GM20000 (cell line): ENCODE measurements around the gene THYN1.

Experiments
- DNase-seq: peaks from one replicate; pipeline ENCODE4 v3.0.0; 2012; ENCODE audit warnings: low spot score
- TF ChIP-seq, protein P1 (sequence below): IDR thresholded peaks from 2 replicates; pipeline ENCODE4 v1.5.1; 2012; ENCODE audit warnings: mild to moderate bottlenecking, control low read depth; ENCODE audit errors: extremely low read depth, missing control alignments

THYN1 gene

DNA sequence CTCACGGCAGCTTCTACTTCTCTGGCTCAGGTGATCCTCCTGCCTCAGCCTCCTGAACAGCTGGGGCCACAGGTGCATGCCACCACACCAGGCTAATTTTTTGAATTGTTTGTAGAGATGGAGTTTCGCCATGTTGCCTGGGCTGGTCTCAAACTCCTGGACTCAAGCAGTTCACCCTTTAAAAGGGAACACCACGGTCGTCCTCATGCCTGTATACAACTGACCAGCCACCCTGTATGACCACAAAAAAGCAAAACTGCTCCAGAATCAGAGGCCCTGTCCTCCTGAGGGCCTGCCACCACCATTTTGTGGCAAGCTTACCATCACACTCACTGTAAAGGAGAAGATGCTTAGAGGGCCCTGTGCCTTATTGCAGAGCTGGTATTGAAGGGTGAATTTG lies 25.2 kb upstream of the THYN1 start:
- TF ChIP-seq, protein P1, sequence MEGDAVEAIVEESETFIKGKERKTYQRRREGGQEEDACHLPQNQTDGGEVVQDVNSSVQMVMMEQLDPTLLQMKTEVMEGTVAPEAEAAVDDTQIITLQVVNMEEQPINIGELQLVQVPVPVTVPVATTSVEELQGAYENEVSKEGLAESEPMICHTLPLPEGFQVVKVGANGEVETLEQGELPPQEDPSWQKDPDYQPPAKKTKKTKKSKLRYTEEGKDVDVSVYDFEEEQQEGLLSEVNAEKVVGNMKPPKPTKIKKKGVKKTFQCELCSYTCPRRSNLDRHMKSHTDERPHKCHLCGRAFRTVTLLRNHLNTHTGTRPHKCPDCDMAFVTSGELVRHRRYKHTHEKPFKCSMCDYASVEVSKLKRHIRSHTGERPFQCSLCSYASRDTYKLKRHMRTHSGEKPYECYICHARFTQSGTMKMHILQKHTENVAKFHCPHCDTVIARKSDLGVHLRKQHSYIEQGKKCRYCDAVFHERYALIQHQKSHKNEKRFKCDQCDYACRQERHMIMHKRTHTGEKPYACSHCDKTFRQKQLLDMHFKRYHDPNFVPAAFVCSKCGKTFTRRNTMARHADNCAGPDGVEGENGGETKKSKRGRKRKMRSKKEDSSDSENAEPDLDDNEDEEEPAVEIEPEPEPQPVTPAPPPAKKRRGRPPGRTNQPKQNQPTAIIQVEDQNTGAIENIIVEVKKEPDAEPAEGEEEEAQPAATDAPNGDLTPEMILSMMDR = no peak
- no peak for DNase-seq

DNA sequence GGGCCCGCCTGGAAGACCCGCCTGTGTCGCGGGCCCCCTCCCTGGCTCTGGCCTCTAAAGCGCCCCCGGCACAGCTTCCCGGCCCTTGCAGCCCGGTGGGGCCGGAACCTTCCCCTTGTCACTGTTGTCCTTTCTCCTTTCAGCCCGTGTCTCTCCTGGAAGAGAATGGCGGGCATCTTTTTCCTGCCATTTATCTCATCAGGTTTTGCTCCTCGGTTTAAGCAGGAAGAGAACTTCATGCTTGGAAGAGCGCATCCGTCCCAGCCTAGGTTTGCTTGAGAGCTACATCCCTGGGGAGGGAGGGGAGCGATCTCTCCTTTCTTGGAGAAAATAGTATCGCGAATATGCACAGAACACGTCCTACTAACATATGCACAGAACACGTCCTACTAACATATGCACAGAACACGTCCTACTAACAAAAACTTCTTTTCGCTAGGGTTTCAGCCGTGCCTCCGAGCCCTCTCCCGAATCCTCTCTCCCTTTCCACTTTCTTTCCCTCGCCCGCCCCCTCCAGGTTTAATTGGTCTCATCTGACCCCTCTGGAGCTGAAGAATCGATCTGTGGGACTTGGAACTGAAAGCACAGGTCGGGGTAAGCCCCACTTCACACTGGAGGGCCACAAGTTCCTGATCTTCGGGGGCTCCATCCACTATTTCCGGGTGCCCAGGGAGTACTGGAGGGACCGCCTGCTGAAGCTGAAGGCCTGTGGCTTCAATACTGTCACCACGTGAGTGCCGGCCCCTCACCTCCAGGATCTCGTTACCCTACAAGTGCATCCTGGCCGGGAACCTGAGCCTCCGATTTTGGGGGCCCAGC lies 24.2 kb upstream of the THYN1 start:
- TF ChIP-seq, protein P1 = no peak
- no peak for DNase-seq

DNA sequence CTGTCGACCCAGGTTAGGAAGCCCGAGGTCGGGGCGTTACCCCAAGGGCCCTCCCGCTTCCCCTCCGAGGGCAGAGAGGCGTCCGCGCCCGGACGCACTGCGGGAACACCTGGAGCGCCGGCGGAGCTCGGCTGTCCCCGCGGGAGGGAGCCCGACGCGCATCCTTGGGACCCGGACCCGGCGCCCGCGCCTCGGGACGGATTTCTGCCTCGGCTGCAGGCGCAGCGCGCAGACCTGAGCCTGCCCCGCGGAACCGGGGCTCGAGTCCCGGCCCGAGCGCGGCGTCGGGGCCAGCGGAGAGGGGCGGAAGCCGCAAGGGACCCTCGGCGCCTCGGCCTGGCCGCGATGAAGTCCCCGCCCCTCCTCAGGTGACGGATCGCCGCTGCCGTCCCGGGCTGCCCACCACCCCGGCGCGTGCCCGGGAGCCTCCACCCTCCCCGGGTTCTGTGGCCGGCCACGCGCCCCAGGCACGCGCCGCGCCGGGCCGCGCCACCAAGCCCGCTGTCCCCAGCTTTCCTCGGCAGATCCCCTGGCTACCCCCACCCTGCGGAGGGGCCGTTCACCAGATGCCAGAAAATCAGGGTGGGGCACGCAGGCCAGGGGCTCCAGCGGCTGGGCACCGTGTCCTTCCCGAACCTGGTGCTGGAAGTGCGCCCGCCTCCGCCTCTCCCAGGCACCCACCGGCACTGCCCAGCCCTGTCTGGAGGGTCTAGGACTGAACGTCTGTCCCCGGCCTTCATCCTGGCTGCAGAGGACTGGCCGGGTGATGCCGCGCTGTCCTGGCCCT lies 23.4 kb upstream of the THYN1 start:
- TF ChIP-seq, protein P1 = no peak
- DNase-seq = peak; percentile 40

DNA sequence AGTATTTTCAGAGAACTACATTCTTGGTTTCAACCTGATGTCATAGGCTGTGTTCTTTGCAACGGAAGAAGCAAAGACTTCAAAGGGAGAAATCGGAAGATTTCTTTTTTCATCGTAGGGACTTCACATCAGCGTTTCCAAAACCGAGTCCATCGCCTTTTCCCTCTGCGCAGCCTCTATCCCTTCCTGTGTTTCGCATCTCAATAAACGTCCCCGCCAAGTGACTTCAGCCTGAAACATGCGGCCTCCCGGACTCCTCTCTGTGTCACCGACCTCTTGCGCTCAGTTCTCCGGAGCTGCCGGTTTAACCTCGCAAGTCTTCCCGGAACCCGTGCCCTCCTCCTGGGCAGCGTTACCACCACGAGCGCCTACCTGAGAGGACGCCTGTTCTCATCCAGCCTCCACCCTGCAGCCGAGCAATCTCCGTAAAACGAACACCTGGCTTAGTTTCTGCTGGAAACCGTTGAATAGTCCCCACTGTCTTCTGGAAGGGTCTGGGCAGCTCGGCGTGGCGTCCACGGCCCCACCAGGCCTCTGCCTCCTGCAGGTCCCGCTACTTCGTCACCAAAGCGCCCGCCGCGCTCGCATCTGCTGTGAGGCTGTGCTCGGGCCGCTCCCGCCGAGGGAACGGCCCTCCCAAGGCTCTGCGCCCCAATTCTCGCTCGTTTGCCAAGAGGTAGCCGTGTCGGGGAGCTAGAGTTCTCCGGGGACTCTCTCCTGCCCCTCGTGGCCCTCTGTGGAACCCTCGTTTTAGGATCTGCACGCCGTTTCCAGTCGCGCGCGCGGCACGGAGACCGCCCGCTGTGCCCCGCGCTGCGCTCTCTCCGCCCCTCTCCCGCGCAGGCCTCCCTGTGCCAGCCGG lies 22.6 kb upstream of the THYN1 start, which contains the start of gene GLB1L3:
GLB1L3 (plus strand) TSS at position 846 of the 862 bp plus-strand sequence. CDS start 362 bp downstream, outside the sequence.
- TF ChIP-seq, protein P1 = no peak
- peak; percentile 76 for DNase-seq

DNA sequence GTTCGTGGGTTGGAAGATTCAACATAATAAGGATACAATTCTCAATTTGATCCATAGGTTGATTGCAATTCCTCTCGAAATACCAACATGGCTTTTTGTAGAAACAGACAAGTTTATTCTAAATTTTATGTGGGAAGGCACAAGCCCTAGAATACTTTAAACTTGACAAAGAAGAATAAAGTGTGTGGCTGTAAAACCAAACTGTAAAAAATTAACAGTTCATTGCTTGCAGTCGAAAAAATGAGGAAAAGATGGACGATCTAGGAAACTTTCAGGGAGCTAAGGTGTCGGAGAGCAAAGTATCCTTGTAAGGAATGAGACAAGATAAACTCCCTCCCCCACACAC lies 22.0 kb upstream of the THYN1 start:
- TF ChIP-seq, protein P1 = no peak
- no peak for DNase-seq

DNA sequence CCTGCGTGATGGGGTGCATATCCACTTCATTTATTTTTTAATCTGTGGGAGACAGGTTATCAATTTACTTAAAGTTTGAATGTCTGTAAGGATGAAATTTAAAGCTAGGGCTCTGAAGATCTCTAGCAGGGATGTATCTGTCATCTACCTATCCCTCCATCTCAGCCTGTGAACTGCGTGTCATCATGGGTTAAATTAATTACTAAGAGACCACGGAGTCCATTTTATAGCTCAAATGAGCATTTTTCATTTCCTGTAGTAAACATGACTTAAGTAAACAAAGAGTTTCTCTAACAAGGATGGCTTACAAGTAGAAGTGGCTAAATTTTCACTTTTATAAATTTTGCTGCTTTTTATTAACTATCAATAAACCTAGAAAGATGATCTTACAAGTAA lies 20.2 kb upstream of the THYN1 start:
- TF ChIP-seq, protein P1 = no peak
- no peak for DNase-seq
